Activated CD4-positive, alpha-beta T cell treated with anti-CD3 and anti-CD28 coated beads, Interleukin-2, amount 50 U/mL, for 4 hours (primary cell): Measurements from ENCODE around the gene PHF21A.

Experiments used
- DNase-seq, 2 experiments: peaks; one replicate each; pipeline ENCODE4 v3.0.0-alpha.2; 2020

The PHF21A gene

DNA sequence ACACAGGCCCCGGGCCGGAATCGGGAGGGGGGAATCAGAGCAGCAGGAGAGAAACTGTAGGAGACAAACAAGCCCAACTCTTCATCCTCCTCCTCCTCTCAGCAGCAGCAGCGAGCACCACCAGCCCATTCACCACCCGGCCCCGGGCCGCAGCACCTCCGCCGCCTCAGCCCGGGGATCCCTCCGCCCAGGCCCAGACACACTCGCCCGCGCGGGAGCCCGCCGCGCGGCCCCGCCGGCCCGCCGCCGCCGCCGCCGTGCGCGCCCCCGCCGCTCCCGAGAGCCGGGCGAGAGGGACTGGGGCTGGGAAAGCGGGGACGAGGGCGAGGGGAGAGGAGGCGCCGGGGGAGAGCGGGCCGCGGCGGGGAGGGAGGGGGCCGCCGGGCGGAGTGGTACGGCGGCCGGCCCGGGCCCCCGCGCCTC, at the start of gene PHF21A:
TSS of gene PHF21A (minus strand) at position 154 of the 423 bp plus-strand sequence. CDS start 37,235 bp downstream, outside the sequence.
- peak; percentile 84 to 87 for DNase-seq

- DNase-seq = no peak
These were observed 49.5 kb upstream of the PHF21A start for GRCh38 chr11:46170797-46171196.

GRCh38 chr11:46162700-46163099, 41.4 kb upstream of the PHF21A start:
- no peak for DNase-seq

- no peak for DNase-seq
These were observed 39.9 kb upstream of the PHF21A start for GRCh38 chr11:46161201-46161600.

DNA sequence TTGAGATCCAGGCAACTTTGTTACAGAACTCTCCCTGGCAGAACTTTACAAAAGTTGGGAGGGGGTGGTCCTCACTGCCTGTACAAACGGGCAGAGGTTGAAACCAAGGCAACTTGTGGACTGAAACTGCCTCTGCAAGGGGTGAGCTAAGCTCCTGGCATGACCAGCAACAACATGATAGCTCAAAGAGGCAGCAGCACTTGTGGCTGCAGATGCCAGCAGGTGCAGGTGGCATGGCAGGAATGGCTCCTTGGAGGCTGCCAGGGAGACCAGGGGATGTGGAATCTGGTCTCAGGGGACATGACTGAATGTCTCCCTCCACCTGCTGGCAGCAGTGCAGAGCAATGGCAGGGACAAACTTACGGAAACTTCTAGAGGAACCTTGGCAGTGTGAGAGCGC, 38.8 kb upstream of the PHF21A start:
- DNase-seq = no peak

DNA sequence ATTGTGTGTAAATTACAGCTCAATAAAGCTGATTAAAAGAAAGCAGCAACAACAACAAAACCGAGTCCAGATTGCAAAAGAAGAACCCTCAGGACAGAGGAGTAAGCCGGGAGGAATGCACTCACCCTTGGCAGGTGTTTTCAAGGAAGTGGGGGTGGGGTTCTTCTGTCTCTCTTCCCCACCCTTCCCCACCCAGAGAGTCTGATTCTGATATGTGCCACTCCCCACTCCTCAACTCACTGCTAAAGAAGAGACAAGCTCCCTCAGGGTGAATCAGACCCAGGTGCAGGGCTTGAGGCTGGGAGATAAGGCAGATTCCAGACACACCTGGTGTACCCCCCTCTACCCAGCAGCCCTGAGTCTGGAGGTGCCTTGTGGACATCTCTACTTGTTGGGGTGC, 38.4 kb upstream of the PHF21A start:
- DNase-seq = no peak

GRCh38 chr11:46149826-46150225, 28.6 kb upstream of the PHF21A start:
- DNase-seq = no peak

DNA sequence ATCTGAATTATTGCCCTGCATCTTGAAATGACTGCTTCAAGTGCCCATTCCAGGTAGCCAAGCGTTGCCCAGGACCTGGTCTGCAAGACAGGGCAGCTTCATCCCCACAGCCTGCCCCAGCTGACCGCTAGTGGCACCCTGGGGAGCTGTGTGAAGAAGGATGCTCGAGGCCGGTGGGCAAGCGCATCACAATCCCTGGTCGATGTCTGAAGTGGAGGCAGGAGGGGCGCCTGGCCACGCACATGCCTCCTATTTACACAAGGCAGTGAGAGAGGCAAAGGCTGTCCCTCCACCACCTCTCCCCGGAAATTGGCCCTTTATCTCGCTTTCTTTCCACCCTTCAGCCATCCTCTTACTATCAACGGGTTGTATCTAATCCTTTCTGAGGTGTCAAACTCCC, 28.1 kb upstream of the PHF21A start:
- no peak for DNase-seq

GRCh38 chr11:46144741-46145140, 23.5 kb upstream of the PHF21A start:
- no peak for DNase-seq

- DNase-seq = no peak
These were observed 22.0 kb upstream of the PHF21A start for GRCh38 chr11:46143049-46143806.

GRCh38 chr11:46142561-46142960, 21.3 kb upstream of the PHF21A start:
- DNase-seq = no peak

DNA sequence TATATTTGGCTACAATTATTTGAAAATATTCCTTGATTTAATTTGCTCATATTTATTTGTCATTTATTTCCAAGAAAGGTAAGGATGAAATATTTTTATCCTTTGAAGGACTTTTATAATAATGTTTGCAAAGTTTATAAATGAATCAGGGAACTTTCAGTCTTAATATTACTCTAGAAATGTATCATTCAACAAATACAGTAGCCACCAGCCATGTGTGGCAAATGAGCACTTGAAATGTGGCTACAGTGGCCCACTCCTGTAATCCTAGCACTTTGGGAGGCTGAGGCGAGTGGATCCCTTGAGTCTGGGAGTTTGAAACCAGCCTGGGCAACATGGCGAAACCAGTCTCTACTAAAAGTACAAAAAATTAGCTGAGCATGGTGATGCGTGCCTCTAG, 20.3 kb upstream of the PHF21A start:
- no peak for DNase-seq

- DNase-seq = no peak
These were observed 13.3 kb upstream of the PHF21A start for GRCh38 chr11:46134540-46134939.

DNA sequence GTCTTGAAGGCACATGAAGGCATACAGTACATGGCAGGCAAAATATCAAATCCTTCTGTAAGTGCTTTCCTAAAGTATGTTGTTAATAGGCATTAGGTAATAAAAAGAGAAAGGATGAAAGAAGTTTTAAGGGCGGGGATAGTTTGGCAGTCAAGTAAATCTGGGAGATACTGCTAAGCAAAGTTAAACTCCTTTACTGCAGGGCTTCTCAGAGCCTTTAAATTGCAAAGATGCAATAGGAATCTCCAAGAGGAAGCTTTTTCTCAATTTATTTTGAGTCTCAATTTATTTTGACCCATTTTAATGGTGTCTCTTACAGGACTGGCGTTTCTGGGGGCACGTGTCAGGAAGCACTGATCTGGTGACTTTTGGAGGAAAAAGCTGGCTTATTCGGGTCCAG, 12.8 kb upstream of the PHF21A start:
- no peak for DNase-seq

- no peak for DNase-seq
These were observed 11.9 kb upstream of the PHF21A start for GRCh38 chr11:46133119-46133518.

- DNase-seq = no peak
These were observed 9.2 kb upstream of the PHF21A start for GRCh38 chr11:46130286-46130940.

- no peak for DNase-seq
These were observed 7.9 kb upstream of the PHF21A start for GRCh38 chr11:46129133-46129532.

GRCh38 chr11:46127150-46127638, 5.9 kb upstream of the PHF21A start:
- peak; percentile 6 to 10 for DNase-seq

GRCh38 chr11:46125284-46125683, 4.0 kb upstream of the PHF21A start:
- no peak for DNase-seq

- no peak for DNase-seq
These were observed 1.9 kb upstream of the PHF21A start for GRCh38 chr11:46122945-46123715.

GRCh38 chr11:46121724-46122477, 647 bp upstream of the PHF21A start:
- DNase-seq = peak; percentile 61 to 67
